Stimulated activated CD8-positive, alpha-beta memory T cell treated with anti-CD3 and anti-CD28 coated beads, Interleukin-12 subunit alpha, Interleukin-12 subunit beta, amount 100 ng/mL, for 24 hours (primary cell): ENCODE measurements around the gene FGF2.

Experiments used
- DNase-seq: peaks from one replicate; pipeline ENCODE4 v3.0.0-alpha.2; 2020; ENCODE audit errors: extremely low read depth

FGF2 gene

DNA sequence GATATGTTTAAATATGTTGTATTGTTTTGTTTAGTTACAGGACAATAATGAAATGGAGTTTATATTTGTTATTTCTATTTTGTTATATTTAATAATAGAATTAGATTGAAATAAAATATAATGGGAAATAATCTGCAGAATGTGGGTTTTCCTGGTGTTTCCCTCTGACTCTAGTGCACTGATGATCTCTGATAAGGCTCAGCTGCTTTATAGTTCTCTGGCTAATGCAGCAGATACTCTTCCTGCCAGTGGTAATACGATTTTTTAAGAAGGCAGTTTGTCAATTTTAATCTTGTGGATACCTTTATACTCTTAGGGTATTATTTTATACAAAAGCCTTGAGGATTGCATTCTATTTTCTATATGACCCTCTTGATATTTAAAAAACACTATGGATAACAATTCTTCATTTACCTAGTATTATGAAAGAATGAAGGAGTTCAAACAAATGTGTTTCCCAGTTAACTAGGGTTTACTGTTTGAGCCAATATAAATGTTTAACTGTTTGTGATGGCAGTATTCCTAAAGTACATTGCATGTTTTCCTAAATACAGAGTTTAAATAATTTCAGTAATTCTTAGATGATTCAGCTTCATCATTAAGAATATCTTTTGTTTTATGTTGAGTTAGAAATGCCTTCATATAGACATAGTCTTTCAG is 68.8 kb downstream of the FGF2 start:
- no peak for DNase-seq

DNA sequence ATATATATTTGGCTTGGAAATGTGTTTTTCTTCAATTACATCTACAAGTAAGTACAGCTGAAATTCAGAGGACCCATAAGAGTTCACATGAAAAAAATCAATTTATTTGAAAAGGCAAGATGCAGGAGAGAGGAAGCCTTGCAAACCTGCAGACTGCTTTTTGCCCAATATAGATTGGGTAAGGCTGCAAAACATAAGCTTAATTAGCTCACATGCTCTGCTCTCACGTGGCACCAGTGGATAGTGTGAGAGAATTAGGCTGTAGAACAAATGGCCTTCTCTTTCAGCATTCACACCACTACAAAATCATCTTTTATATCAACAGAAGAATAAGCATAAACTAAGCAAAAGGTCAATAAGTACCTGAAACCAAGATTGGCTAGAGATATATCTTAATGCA is 69.6 kb downstream of the FGF2 start:
- no peak for DNase-seq

DNA sequence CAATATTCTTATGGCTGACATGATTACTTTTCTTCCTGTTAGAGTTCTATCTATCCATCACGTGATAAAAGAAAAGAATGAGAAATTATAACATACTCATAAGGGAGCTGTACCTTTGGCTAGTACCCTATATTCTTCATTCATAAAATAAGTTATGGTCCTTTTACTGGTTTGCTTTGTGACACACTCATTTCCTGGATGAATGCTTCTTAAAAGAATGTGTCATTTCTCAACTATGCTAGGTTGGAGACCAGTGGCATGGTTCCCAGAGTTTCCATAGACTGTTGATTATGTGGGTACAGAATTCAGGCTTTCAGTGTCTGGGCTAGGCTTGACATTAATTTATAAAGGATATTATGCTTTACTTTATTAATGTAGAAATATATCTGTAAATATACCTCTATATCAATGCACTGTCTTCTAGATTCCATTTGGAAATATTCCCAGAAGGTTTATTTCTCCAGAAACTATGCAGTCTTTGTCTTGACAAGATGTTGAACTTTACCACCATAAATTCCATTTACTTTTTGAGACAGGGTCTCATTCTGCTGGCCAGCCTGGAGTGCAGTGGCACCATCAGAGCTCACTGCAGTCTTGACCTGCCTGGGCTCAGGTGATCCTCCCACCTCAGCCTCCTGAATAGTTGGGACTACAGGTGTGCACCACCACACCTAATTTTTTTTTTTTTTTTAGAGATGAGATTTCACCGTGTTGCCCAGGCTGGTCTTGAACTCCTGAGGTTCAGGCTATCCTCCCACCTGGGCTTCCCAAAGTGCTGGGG is 71.9 kb downstream of the FGF2 start:
- DNase-seq, result no peak

DNA sequence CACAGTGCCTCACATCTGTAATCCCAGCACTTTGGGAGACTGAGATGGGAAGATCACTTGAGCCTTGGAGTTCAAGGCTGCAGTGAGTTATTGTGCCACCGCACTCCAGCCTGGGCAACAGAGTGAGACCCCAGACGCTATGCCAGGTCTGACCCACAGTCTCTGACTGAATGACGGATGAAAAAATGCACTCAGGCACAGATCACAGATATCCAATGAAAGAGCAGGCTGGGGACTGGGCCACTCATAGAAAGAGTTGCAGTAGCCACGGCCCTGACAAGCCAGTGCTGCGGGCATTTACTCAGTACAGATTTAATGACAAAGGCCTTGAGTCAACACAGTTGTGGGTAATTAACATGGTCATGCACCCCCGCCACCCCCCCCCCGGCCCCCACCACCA is 73.1 kb downstream of the FGF2 start:
- DNase-seq, result no peak

DNA sequence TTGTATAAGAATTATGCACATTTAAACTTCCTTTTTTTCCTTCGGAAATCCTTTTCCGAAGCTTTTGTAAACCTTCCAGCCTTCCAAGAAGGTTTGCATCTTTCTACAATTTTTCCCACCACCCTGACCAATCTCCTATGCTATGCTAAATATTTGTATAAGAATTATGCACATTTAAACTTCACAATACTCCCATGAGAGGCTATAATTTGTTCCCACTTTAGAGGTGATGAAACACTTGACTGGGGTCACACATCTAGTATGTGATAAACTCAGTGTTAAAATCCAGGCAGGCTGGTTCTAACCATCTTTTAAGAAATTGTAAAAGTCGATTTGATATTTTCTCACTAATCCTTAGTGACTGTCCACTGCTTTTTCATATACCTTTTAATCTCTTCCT is 73.7 kb downstream of the FGF2 start:
- DNase-seq, result no peak

DNA sequence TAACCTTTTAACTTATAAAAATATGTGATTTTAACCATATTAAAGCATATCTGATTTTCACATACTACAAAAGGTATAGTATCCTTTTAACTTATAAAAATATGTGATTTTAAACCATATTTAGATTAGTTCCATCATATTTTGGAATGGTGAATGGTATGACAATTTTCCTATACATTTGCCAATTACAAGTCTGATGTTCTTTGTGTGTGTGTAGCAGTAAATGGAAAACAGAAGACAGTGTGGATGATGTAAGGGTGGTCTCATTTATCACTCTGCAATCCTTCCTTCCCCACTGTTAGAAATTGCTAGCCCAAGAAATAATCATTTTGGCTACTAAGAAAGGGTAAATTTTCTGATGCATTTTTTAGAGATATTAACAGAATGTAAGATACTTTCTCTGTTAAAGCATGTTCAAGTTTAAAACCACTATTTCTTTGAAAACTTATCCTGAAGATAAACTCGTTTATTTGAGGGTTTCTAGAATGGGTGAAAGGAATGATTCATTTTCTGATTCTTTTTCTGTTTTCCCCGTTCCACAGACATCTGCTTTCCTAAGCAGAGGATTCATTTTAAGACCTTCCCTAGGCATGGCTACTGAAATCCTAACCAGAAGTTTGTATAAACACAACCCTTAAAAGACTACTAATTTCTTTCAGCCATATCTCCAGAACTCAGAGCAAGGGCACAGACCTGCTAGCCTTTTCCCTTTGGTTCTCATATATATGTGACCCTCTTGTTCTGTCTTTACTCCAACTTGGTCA is 74.8 kb downstream of the FGF2 start:
- no peak for DNase-seq

DNA sequence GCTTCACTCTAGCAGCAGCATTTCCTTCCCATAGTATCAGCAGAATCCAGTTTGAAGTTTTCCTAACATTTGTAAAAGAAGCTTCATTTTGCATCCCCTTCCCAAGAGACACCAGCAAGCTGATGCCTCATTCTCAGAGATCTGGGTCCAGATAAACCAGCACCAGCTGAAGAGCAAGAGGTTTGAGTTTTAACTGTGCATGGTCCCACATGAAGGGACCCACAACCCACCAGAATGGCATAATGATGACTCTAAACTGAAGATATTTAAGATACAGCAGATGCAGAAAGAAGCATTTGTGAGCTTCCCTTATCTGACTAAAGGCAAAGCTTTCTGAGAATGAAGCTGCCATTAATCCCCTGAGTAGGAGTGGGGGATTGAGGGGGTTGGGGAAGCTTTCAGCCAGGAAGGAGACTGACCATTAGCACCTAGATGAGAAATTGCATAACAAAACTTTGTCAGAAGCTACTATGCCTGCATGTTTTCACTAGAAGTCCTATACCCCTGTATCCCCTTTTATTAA is 77.2 kb downstream of the FGF2 start:
- no peak for DNase-seq

DNA sequence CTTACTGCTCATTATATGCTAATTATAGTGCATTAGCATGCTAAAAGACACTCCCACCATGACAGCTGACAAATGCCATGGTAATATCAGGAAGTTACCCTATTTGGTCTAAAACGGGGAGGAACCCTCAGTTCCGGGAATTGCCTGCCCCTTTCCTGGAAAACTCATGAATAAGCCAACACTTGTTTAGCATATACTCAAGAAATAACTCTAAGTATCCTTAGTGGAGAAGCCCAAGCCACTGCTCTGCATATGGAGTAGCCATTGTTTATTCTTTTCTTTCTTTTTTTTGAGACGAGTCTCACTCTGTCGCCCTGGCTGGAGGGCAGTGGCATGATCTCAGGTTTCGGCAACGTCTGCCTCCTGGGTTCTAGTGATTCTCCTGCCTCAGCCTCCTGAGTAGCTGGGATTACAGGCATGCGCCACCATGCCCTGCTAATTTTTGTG is 80.3 kb downstream of the FGF2 start:
- no peak for DNase-seq

DNA sequence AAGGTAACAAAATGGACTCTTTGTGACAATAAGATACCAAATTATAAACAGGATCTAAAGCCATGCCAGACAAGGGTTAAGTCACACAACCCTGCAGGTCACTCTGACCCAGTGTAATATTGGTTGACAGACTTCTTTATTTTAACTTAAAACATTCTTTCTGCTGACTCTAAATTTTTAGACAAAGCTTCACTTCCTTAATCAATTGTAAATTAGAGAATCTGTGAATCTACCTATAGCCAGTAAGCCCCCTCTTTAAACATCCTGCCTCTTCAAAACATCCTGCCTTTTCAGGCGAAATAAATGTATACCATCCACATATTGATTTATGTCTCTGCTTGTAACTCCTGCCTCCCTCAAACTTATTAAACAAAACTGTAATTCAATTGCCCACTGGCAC is 81.6 kb downstream of the FGF2 start:
- no peak for DNase-seq

DNA sequence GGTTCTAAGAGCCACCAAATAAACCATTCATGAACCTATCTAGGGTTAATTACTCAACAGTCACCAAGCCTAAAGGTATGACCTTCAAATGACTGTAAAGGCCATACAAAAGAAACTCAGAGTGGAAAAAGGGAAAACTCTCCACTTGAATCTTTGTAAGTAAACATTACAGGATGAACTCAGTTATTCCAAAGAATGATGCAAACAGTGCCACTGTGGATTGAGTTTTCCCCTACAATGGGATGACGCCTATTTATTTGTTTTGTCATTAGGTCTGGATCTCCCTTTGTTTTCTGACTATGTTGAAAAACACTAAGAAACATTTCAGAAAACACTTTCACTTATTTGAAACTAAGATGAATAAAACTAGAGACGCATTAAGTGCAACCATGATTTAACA is 83.1 kb downstream of the FGF2 start:
- DNase-seq, result no peak

DNA sequence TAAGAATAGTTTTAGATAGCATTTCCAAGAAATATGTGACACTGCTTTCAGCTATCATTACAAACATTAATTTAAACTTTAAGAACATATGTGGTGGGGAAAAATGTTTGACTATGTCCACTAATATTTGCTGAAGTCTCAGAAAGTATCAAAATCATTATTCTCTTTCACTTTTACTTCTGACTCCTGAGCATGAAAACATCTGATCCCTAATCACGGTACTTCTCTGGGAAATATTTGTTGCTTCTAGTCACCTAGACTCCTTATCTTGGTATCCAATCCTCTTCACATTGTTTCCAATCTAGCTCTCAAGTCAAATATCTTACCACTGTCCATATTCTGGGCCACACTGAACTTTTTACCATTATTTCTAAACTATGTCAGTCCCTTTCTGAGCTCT is 85.0 kb downstream of the FGF2 start:
- DNase-seq, result no peak

DNA sequence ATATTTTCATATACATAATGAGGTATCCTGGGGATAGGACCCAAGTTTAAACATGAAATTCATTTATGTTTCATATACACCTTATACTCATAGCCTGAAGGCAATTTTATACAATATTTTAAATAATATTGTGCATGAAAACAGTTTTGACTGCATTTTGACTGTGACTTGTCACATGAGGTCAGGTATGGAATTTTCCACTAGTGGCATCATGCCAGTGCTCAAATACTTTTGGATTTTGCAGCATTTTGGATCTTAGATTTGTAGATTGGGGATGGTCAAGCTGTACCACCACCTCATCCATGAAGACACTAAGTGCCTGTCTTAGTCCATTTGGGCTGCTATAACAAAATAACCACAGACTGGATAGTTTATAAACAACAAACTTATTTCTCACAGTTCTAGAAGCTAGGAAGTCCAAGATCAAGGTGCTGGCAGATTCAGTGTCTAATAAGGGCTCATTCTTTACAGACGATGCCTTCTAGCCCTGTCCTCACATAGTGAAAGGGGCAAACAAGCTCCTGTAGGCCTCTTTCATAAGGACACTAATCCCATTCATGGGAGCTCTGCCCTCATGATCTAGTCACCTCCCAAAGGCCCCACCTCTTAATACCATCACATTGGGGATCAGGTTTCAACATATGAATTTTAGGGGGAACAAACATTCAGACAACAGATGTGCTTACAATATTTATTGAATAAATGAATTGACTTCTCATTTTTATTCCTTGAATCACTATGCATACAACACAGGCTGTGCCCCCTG is 86.4 kb downstream of the FGF2 start:
- no peak for DNase-seq

DNA sequence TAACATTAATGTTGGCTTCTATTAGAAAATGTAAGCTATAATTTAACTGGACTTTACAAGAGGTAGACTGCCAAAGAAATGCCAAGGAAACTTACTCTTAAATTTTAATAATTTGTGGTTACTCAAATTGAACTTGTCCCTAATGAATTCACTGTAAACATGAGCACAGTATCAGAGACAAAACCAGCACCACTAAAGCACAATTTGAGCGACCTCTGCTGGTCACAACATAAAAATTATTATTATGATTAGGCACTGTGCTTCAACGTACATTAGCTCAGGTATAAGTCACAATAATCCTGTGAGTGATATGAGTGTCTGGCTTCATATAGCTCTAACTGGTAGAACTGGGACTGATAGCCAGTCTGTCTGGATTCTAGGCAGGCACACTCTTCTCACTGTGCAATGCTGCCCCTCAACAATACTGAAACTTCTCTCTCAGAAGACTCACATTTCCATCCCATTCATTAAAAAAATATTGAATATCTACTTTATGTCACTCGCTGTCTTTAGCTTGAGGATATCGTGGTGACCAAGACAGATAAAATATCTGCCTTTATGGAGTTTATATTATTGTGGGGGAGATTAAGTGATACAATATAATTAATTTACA is 87.8 kb downstream of the FGF2 start:
- DNase-seq, result no peak

DNA sequence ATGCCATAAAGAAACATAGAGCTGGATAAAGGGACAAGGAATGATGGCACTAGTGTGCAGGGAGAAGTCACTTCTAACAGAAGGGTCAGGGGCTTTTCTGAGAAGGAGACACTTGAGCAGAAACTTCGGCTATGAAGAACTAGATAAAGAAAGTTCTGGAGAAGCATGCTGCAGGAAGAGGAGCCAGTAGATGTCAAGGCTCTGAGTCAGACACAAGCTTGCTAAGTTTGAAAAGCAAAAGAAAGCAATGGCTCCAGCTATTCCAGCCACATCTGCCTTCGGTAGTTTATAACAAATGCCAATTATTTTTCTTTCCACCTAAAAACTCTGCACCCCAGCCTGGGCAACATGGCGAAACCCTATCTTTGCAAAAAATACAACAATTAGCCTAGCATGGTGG is 88.3 kb downstream of the FGF2 start:
- no peak for DNase-seq

DNA sequence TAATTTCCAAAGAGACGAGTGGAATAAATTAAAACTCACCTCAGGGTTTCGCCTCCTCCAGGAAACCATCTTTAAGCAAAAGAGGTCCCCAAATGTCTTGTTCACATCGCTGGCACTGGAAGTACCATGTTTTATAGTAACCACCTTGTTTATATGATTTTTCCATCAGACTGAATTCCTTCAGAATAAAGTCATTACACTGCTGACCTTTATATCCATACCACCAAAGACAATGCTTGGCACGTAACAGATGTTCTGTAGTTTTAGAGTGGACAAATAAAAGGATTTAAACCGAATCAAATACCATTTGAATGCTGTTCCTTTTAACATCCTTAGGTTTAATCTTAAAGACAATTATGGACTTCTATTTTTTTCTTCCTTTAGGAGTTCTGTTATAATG is 91.1 kb downstream of the FGF2 start:
- DNase-seq, result no peak

DNA sequence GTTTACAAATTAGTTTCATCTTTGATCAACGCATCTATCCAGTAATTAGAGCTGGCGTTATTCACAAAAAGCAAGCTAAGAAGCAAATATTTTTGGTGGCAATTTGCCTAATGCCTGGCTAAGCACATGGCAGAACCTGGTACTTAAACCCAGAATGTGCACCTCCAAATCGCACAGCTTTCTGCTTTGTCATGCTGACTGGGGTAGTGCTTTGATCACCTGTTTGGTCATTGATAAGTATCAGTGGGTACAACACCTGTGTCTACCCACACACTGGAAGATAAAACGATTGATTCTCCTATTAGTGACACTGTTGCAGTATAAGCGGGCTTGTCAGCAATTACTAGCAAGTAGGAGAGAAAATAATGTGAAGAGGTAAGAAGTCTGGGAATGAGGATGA is 93.8 kb downstream of the FGF2 start:
- DNase-seq, result no peak

DNA sequence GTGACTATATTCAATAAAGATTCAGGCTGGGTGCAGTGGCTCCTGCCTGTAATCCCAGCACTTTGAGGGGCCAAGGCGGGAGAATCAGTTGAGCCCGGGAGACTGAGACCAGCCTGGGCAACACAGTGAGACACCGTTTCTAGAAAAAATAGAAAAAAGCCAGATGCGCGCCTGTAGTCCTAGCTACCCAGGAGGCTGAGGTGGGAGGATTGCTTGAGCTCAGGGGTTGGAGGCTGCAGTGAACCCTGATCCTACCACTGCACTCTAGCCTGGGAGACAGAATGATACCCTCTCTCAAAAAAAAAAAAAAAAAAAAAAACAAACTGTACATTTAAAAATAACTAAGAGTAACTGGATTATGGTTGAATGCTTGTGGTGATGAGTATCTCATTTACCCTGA is 94.7 kb downstream of the FGF2 start:
- no peak for DNase-seq

DNA sequence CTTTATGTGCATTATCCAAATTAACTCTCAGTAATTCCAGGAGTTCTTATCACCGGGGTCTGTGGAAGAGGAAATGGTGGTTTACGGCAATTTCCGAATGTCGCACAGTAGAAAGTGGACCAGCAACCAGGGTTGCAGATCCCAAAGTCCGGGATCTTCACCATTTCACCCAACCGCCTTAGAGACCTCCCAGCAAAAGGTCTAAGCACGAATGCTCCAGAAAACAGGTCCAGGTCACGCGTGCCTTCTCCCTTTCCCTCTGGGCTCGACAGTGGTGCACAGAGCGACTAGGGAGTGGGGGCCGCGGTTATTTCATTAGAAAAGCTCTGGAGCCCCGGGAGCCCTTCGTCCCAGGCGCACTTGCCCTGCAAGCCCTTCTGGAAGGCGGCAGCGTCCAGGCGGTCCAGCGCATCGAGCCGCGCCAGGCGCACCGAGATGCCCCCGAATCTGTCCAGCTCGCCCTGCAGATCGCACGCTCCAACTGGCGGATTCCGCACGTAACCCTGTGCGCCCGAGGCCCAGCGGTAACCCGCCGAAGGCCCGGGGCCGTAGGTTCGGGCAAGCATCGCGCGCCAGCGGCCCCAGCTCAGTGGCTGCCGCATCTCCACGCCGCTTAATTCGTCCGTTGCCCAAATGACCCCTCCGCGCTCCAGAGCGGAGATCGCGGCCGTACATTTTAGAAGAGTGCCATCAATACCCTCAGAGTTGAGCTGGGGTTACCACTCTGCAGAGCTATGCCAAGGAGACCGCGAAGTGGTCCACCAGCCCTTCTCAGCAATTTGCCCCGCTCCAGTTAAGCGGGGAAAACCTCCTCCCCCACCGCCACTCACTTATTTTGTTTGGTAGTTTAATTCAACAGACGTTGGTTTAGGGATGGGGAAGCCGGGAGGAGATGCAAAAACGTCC is 95.6 kb downstream of the FGF2 start, which contains the start of gene NUDT6:
TSS of gene NUDT6 (minus strand) at position 627 of the 906 bp plus-strand sequence. CDS start at position 602, 25 bp downstream.
- DNase-seq, result peak; percentile 1

DNA sequence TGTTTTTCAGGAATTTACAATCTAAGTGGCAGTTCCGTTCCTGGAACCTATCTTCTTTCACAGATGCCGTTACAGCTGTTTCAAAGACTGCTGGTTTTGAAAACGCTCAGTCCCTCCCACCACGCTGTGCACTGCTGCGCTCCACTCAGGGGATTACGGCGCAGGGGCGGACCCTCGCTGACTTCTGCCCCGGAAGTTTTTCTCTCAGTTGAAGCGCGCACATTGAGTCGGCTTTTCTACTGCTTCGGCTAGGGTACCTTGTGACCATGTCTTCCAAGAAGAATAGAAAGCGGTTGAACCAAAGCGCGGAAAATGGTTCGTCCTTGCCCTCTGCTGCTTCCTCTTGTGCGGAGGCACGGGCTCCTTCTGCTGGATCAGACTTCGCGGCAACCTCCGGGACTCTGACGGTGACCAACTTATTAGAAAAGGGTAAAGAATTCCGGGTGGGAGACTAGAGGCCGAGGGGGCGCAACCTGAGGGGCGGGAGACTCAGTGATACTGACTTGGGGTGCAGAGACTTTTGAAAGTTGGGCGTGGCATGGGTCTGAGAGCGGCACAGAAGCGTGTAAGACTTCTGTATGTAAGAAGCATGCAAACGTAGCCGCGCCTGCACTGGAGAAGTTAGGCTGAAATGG is 96.4 kb downstream of the FGF2 start:
- DNase-seq, result peak; percentile 58

DNA sequence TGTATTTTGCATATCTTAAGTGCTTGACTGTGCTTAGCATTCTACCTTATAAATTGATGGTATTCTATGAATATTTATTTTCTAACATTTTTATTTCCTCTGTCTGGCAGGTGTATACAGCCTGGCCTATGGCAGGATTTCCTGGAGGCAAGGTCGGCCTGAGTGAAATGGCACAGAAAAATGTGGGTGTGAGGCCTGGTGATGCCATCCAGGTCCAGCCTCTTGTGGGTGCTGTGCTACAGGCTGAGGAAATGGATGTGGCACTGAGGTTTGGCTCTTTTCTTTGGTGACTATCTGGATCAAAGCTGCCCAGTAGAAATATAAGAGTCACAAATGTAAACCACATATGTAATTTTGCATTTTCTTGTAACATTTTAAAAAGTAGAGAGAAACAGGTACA is 102.3 kb downstream of the FGF2 start:
- no peak for DNase-seq
